SK-N-MC (cell line): ENCODE data around the gene TBC1D17.

Experiments
- DNase-seq: peaks from one replicate; pipeline ENCODE4 v3.0.0-alpha.2; 2011; ENCODE audit warnings: low read depth, low spot score
- H3K27ac ChIP-seq: fragments of 200-600 bp; sonication (generic); 2 replicates; pipeline ENCODE4 v1.5.1; 2016; ENCODE audit warnings: mixed run types
- H3K36me3 ChIP-seq: fragments of 200-600 bp; sonication (generic); 2 replicates; pipeline ENCODE4 v1.6.1; 2017; ENCODE audit warnings: antibody characterized with exemption, low read length, mixed read lengths; ENCODE audit not compliant: insufficient read depth
- H3K4me3 ChIP-seq: fragments of 200-600 bp; sonication (generic); 2 replicates; pipeline ENCODE4 v1.5.1; 2016
- H3K9ac ChIP-seq: fragments of 200-600 bp; sonication (generic); 2 replicates; pipeline ENCODE4 v1.8.0; 2017; ENCODE audit warnings: mixed run types, mixed read lengths; ENCODE audit not compliant: insufficient read length
- H3K9me3 ChIP-seq: fragments of 200-600 bp; sonication (generic); 2 replicates; pipeline ENCODE4 v1.6.1; 2017; ENCODE audit warnings: low read depth, mild to moderate bottlenecking, antibody characterized with exemption, low read length, moderate library complexity, mixed read lengths
- EZH2 ChIP-seq: fragments of 200-600 bp; sonication (generic); IDR thresholded peaks from one replicate; pipeline ENCODE4 v1.6.1; 2017; ENCODE audit warnings: antibody characterized with exemption
- FOXP2 ChIP-seq: optimal IDR thresholded peaks from 2 replicates; pipeline ENCODE3; 2011; ENCODE audit warnings: mild to moderate bottlenecking, moderate library complexity; ENCODE audit not compliant: insufficient read depth; ENCODE audit errors: extremely low read length, control extremely low read depth
- POLR2AphosphoS5 ChIP-seq: IDR thresholded peaks from 2 replicates; pipeline ENCODE4 v1.6.1; 2012; ENCODE audit warnings: mild to moderate bottlenecking, low read depth, low read length, borderline replicate concordance

The TBC1D17 gene

DNA sequence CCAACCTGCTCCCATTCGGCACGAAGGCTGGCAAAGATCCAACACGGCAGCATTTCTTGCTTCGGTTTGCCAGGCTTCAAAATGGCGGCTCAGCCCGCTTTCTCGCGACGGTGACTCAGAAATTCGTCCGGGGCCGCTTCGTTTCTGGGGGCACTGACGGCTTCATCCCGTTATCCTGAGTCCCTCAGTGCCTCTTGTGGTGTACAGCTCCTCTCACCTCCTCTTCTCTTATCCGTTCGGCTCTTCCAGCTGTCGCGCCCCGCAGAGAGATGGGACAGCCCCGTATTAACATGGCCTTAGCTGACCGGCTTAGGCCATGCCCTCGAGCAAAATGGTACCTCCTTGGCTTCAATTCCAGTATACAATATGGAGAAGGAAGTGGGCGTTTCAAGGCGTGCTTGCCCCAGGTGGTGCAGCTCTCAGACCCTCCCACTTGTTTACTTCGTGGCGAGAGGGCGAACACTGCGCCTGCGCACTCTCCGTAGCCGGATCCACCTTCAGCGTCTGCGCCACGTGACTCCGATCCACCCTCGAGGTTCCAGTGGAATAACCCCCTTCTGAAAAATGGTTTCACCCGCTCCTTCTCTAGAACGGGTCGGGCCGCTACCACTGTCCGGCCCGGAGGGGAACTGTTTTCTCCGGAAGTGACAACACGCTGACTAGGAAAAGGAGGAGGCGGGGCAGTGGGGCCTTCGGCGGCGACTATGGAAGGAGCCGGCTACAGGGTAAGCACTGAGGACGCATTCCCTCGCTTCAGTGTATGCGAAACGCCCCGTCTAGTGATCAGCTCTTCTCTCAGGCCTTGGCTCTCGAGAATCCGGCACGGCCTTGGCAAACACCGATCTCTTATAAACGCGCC, at the start of gene TBC1D17, which contains the start of gene AKT1S1:
Gene TBC1D17, plus strand, starts transcription at position 683 of the 859 bp plus-strand sequence. Its CDS starts 22 bp downstream, at position 705.
Gene AKT1S1, minus strand, starts transcription at position 336 of the 859 bp plus-strand sequence. CDS start 4,060 bp downstream, outside the sequence.
- peak within 1 kb of the TSS; percentile 100 for H3K9ac ChIP-seq
- peaks cover 28% of the 10 kb centered on the region for H3K36me3 ChIP-seq
- TF ChIP-seq FOXP2 (peak; percentile 100), EZH2 (no peak), POLR2AphosphoS5 (peak; percentile 67; the same call in 1 of the 2 replicates)
- no peaks in the 10 kb centered on the region for H3K9me3 ChIP-seq
- peak within 1 kb of the TSS; percentile 100 for H3K4me3 ChIP-seq
- peak; percentile 100 for DNase-seq
- H3K27ac ChIP-seq = peak within 1 kb of the TSS; percentile 99

DNA sequence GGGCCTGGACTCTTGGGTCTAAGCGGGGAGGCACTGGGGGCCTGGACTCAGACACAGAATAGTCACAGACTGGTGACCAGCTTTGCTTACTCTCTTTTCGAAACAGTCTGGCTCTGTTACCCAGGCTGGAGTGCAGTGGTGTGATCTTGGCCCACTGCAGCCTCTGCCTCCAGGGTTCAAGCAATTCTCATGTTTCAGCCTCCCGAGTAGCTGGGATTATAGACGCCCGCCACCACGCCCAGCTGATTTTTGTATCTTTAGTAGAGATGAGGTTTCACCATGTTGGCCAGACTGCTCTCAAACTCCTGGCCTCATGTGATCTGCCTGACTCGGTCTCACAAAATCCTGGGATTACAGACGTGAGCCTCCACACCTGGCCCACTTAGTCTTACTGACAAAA, 48.3 kb upstream of the TBC1D17 start:
- no peak overlapping the region for H3K27ac ChIP-seq

DNA sequence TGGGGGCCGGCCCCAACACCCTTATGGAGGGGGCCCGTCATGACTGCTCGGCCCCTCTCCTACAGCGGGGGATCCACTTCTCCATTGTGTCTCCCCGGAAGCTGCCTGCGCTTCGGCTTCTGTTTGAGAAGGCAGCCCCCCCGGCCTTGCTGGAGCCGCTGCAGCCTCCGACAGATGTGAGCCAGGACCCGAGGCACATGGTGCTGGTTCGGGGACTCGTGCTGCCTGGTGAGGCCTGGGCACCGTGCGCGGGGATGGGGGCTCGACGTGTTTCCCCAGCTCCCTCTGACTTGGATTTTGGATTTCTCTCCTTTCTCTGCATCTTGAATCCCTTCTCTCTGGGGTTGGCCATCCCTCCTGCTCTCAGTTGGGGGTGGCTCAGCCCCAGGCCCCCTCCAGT, 47.8 kb upstream of the TBC1D17 start:
- peaks cover 15% of the 10 kb centered on the region for H3K36me3 ChIP-seq
- no peak for DNase-seq
- H3K9me3 ChIP-seq = no peaks in the 10 kb centered on the region
- TF ChIP-seq FOXP2 = no peak
- TF ChIP-seq EZH2 = no peak
- no peak for TF ChIP-seq POLR2AphosphoS5
- no peak overlapping the region for H3K4me3 ChIP-seq
- no peak overlapping the region for H3K27ac ChIP-seq
- no peak overlapping the region for H3K9ac ChIP-seq

More for the DNA sequence above, 48.3 kb upstream of the TBC1D17 start:
- Histone ChIP-seq H3K9ac (no peak overlapping the region), H3K9me3 (no peaks in the 10 kb centered on the region), H3K4me3 (no peak overlapping the region), H3K36me3 (peaks cover 15% of the 10 kb centered on the region)
- no peak for TF ChIP-seq FOXP2
- TF ChIP-seq POLR2AphosphoS5 = no peak
- TF ChIP-seq EZH2 = no peak
- no peak for DNase-seq

DNA sequence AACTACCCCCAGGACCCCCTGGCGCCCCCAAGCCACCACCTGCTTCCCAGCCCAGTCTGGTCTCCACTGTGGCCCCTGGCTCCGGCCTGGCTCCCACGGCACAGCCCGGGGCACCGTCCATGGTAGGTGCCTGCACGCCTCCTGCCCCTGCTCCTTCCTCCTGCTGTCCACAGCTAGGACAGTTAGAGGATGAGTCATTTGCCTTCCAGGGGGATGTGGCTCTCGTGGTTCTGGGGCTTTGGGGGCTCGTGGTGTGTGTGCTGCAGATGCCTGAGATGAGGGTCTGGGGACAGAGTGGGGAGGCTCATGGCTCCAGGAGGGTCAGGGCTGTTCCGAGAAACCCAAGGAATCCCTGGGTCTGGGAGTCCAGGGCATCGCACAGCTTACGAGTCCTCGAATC, 46.7 kb upstream of the TBC1D17 start:
- Histone ChIP-seq H3K9me3 (no peaks in the 10 kb centered on the region), H3K27ac (no peak overlapping the region), H3K4me3 (no peak overlapping the region), H3K36me3 (peaks cover 15% of the 10 kb centered on the region), H3K9ac (no peak overlapping the region)
- TF ChIP-seq FOXP2 (no peak), EZH2 (no peak), POLR2AphosphoS5 (no peak)
- no peak for DNase-seq

GRCh38 chr19:49831592-49831991, 45.9 kb upstream of the TBC1D17 start:
- H3K4me3 ChIP-seq = no peak overlapping the region
- H3K36me3 ChIP-seq = peaks cover 22% of the 10 kb centered on the region
- TF ChIP-seq EZH2 (no peak), FOXP2 (no peak), POLR2AphosphoS5 (no peak)
- no peak overlapping the region for H3K9ac ChIP-seq
- H3K27ac ChIP-seq = no peak overlapping the region
- no peak for DNase-seq
- H3K9me3 ChIP-seq = no peaks in the 10 kb centered on the region

DNA sequence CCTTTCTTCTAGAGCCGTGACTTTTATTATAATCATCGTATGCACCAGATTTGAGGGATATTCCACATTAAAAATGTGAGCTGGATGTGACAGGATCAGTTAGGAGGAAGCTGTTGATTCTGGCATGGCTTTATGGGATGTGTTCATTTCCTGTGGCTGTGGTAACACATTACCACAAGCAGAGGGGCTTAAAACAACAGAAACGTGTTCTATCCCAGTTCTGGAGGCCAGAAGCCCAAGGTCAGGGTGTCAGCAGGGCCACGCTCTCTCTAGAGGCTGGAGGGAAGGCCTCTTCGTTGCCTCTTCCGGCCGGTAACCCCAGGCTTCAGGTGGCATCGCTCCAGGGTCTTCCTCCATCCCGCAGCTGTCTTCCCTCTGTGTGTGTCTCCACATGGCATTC, 44.9 kb upstream of the TBC1D17 start:
- Histone ChIP-seq H3K4me3 (no peak overlapping the region), H3K9me3 (no peaks in the 10 kb centered on the region), H3K27ac (no peak overlapping the region), H3K9ac (no peak overlapping the region), H3K36me3 (peaks cover 22% of the 10 kb centered on the region)
- no peak for DNase-seq
- TF ChIP-seq POLR2AphosphoS5 (no peak), FOXP2 (no peak), EZH2 (no peak)

DNA sequence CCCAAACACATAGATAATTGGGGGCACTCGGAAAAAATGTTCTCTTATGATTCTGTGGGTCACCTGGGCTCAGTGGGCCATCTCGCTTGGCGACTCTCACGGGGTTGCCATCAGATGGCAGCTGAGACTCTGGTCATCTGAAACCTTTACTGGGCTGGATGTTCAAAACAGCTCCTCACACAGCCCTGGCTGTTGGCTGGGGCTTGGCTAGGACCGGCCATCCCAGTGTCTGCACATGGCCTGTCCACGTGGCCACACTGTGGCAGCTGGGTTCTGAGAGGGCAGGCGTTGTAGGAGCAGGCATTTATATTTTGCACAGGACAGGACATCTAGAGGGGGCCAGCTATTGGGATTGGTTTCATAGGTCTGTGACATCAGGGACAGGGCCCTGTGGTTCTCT, 43.9 kb upstream of the TBC1D17 start:
- H3K4me3 ChIP-seq = no peak overlapping the region
- no peak for DNase-seq
- H3K9me3 ChIP-seq = no peaks in the 10 kb centered on the region
- H3K36me3 ChIP-seq = peaks cover 23% of the 10 kb centered on the region
- no peak overlapping the region for H3K27ac ChIP-seq
- H3K9ac ChIP-seq = no peak overlapping the region
- TF ChIP-seq EZH2 = no peak
- TF ChIP-seq FOXP2 = no peak
- no peak for TF ChIP-seq POLR2AphosphoS5

DNA sequence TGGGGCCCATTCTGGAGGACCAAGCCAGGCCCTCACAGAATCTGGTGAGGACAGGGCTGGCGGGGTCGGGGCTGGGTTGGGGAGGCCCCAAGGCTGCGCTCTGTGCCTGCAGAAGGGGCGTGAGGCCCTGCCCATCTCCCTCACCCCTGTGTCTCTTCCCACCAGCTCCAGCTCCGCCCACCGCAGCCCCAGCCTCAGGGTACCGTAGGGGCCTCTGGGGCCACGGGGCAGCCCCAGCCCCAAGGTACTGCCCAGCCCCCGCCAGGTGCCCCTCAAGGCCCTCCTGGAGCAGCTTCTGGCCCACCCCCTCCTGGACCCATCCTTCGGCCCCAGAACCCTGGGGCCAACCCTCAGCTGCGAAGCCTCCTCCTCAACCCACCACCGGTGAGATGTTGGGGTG, 41.9 kb upstream of the TBC1D17 start:
- no peak overlapping the region for H3K27ac ChIP-seq

More for the DNA sequence above, 41.9 kb upstream of the TBC1D17 start:
- Histone ChIP-seq H3K4me3 (no peak overlapping the region), H3K36me3 (peaks cover 37% of the 10 kb centered on the region), H3K9me3 (no peaks in the 10 kb centered on the region), H3K9ac (no peak overlapping the region)
- TF ChIP-seq POLR2AphosphoS5 (no peak), FOXP2 (no peak), EZH2 (no peak)
- DNase-seq = no peak
